Effector memory CD8-positive, alpha-beta T cell (primary cell): ENCODE measurements around the gene ALX4.

ENCODE experiments used
- ATAC-seq: fragments of 150-1000 bp; cut with Tn5 transposase; replicated peaks from 2 replicates; pipeline ENCODE4 v1.10.0; 2021; ENCODE audit warnings: mild to moderate bottlenecking, moderate library complexity
- DNase-seq, 3 experiments: peaks; one replicate each; pipeline ENCODE4 v3.0.0; 2021
- H3K27ac Mint-ChIP-seq, 2 donors: one replicate each; pipeline ENCODE4 v1.8.0; 2022; ENCODE audit warnings: mild to moderate bottlenecking in 2 of 2, mixed read lengths in 2 of 2, moderate library complexity in 2 of 2
- H3K27me3 Mint-ChIP-seq, 2 donors: one replicate each; pipeline ENCODE4 v1.8.0; 2022; ENCODE audit warnings: mixed read lengths in 2 of 2
- H3K36me3 Mint-ChIP-seq: one replicate; pipeline ENCODE4 v1.8.0; 2022; ENCODE audit warnings: mild to moderate bottlenecking, moderate library complexity, mixed read lengths; ENCODE audit not compliant: insufficient read depth
- H3K4me1 Mint-ChIP-seq, 2 donors: one replicate each; pipeline ENCODE4 v1.8.0; 2022; ENCODE audit warnings: low read depth in 2 of 2, mixed read lengths in 2 of 2
- H3K4me3 Mint-ChIP-seq, 2 donors: one replicate each; pipeline ENCODE4 v1.8.0; 2022; ENCODE audit warnings: mild to moderate bottlenecking in 2 of 2, mixed read lengths in 2 of 2, moderate library complexity in 2 of 2
- H3K9me3 Mint-ChIP-seq, 2 donors: one replicate each; pipeline ENCODE4 v1.8.0; 2022; ENCODE audit warnings: mixed read lengths in 2 of 2

Gene ALX4

DNA sequence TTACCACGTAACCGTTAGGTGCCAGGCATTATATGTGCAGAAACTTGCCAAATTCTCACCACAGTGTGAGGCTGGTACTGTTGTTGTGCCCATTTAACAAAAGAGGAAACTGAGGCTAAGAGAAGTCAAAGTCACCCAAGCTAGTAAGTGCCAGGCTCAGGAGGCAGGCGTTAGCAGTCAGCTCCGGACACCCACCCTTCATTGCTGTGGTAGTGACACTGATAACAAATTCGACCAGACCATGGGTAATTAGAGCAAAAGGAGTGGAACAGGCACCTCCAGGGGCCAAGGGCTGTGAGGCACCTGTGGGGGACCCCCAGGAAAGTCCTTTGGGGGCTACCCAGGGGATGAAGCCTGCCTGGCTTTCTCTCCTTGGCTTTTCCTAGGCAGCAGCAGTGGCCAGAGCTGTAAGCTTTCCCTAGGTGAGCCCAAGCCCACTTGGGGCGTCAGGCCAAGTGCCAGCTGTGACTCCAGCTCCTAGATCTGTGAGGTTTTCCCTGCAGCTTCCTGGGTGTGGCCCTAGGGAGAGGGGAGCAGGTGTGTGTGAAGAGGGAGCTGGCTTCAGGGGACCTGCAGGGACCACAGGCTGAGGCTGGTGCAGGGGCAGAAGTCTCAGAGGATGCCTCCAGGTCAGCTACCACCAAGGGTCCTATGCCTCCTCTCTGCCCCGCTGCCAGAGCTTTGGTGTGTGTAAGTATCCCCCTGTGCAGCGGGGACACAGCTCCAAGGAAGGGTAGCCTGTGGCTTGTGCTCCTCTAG lies 19.7 kb upstream of the ALX4 start:
- Mint-ChIP-seq H3K36me3 (no peaks in the 10 kb centered on the region), H3K4me1 (peaks cover 0 to 1% of the 10 kb centered on the region in 2 donors), H3K9me3 (no peaks in the 10 kb centered on the region), H3K4me3 (no peak overlapping the region), H3K27me3 (peaks cover 70 to 100% of the 10 kb centered on the region in 2 donors), H3K27ac (no peak overlapping the region)
- no peak for ATAC-seq
- DNase-seq: no peak

DNA sequence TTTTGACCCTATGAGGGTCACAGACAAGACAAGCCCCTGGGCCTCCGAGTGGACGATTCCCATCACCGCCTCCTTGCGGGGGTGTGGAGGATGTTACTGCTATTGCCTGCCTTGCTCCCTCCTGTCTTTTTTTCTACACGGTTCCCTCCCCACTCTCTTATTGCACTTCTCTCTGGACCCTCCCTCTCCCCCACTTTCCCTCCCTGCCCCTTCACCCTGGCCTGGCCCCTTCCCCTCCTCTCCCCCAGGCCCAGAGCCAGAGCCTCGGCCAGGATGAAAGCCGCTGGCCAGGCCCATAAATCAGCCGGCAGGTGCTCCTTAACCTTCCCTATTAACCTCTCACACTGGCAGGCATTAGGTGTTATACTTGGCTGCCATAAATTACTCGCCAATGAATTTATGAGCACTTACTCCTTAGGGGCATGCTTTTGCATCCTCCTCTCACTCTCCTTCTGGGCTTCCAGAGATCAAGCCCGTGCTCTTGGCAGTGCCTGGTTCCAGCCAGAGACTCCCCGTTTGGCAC lies 18.3 kb upstream of the ALX4 start:
- Mint-ChIP-seq H3K27ac (no peak overlapping the region), H3K27me3 (peaks cover 71 to 100% of the 10 kb centered on the region in 2 donors), H3K4me3 (no peak overlapping the region), H3K9me3 (no peaks in the 10 kb centered on the region), H3K4me1 (peaks cover 0 to 1% of the 10 kb centered on the region in 2 donors), H3K36me3 (no peaks in the 10 kb centered on the region)
- no peak for DNase-seq
- ATAC-seq: no peak

DNA sequence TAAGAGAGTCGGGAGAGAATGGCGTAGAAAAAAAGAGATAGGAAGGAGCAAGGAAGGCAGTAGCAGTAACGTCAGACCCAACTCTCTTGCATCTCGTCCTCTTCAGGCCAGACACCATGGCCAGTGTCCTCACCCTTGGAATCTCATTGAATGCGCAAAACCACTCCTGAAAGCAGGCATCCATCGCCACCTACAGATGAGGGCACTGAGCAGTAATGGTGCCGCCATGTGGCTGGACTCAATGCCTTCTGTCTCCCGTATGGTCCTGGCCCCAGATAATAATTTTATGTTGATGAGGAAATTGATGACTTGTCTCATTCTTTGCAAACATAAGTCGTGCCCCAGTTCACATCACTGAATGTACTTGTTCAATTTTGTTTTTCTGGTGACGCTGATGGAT lies 17.8 kb upstream of the ALX4 start:
- no peak overlapping the region for H3K4me3 Mint-ChIP-seq
- H3K27me3 Mint-ChIP-seq: peaks cover 74 to 100% of the 10 kb centered on the region in 2 donors
- ATAC-seq (no peak), DNase-seq (no peak)
- H3K36me3 Mint-ChIP-seq: no peaks in the 10 kb centered on the region
- H3K4me1 Mint-ChIP-seq: peaks cover 0 to 1% of the 10 kb centered on the region in 2 donors
- no peak overlapping the region for H3K27ac Mint-ChIP-seq
- H3K9me3 Mint-ChIP-seq: no peaks in the 10 kb centered on the region

DNA sequence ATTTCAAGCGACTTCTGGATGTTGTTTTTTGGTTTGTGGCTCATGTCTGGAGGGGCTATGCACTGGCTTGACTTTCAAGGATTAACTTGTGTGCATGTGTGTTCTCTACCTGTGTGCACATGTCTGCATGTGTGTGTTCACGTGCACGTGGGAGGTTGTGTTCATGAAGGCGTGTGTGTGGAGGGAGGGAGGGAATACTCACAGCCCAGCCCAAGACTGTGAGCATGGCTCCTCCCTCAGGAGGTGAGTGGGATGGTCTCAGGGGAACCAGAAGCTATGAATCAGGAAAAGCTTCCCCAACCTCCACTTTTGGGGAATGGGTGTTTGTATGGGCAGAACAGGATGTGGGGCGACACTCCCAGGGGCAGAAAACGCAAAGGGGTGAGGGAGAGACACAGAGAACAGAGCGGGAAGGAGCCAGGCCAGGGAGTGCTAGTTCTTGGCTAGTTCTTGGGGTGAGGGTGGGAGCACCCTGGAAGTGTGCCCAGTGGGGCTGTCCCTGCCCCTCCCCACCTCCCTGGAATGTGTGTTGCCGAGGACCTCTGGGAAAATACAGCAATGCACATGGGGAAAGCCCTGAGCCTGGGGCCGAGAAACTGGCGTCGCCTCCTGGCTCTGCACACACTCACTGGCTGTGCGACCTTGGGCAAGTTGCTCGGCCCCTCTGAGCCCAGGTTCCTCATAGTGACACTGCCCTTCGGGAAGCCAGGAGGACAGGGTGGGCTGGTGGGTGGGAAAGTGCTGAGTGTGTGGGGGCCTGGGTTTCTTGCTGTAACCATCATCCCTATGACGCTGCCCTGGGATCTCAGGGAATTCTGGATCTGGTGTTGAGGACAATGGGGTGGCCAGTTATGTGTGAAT lies 16.9 kb upstream of the ALX4 start:
- DNase-seq (no peak), ATAC-seq (no peak)
- Mint-ChIP-seq H3K27ac (no peak overlapping the region), H3K9me3 (no peaks in the 10 kb centered on the region), H3K4me1 (peaks cover 0 to 1% of the 10 kb centered on the region in 2 donors), H3K4me3 (no peak overlapping the region), H3K36me3 (no peaks in the 10 kb centered on the region), H3K27me3 (peaks cover 72 to 100% of the 10 kb centered on the region in 2 donors)

DNA sequence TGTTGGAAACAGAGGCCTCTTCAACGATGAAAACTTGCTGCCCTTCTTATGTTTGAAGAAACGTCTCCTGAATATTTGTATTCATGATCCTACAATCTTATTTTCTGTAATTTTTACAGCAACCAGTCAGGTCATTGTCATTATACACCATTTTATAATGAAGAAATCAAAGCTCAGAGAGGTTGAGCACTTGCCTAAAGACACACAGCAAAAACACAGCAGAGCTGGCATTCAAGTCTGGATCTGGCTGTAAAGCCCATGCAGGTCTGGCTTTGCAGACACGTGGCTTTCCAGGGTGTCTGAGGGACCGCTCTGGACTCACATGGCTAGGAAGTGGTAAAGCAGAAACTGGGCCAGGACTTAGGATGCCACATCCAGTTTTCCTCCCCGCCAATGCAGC lies 15.8 kb upstream of the ALX4 start:
- Mint-ChIP-seq H3K27me3 (peaks cover 84 to 100% of the 10 kb centered on the region in 2 donors), H3K4me3 (no peak overlapping the region)

DNA sequence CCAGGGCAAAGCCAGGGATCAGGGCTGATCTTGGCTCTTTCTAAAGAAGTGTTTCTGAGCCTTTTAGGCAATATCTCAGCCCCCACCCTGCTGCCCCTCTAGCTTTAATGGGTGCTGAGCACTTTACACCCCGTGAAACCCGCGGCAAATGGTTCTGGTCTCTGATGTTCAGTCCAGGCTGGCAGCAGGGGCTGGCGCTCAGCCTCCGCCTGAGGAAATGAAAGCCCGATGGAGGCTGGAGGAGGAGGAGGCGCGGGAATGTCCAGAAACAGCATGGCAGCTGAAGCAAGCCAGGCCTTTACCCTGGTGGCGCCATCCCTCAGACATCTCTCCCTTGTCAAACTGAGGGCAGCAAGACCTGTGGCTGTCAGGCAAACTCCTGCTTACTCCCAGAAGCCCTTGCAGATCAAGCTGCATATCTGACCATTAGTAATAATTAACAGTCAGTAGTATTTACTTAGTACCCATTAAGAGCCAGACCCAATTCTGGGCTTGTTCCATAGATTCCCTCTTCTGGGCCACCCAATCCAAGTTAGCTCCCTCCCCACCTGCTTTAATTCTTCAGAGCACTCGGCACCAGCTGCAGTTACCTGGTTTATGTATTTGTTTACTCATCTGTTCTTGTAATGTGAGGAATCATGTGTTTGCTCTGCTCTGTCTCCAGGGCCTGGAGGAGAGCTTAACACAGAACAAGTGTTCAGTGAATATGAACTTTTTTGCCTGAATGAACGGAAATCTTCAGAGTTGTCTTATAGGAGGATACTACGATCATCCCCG lies 15.0 kb upstream of the ALX4 start:
- Mint-ChIP-seq H3K27me3 (peaks cover 90 to 100% of the 10 kb centered on the region in 2 donors), H3K36me3 (no peaks in the 10 kb centered on the region), H3K4me1 (peaks cover 0 to 3% of the 10 kb centered on the region in 2 donors), H3K27ac (no peak overlapping the region), H3K9me3 (no peaks in the 10 kb centered on the region), H3K4me3 (no peak overlapping the region)
- DNase-seq (no peak), ATAC-seq (no peak)

More for the DNA sequence above, 15.8 kb upstream of the ALX4 start:
- no peaks in the 10 kb centered on the region for H3K36me3 Mint-ChIP-seq
- no peak overlapping the region for H3K27ac Mint-ChIP-seq
- ATAC-seq (no peak), DNase-seq (no peak)
- peaks cover 0 to 1% of the 10 kb centered on the region in 2 donors for H3K4me1 Mint-ChIP-seq
- H3K9me3 Mint-ChIP-seq: no peaks in the 10 kb centered on the region

DNA sequence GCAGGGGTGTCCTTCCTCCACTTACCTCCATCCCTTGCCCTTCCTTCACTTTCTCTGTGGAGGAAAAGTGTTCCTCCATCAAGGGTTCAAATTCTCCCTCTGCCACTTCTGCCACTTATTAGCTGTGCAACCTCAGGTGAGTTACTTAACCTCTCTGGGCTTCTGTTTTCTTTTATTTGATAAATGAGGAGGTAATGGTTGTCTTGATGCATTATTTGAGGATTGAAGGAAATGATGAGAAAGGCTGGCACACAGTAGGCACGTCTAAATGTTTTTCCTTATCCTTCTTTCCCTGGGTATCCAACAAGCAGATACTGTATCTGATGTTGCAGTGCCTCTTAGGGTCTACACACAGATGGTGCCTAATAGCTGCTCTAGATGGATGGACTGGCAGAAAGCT lies 14.3 kb upstream of the ALX4 start:
- Mint-ChIP-seq H3K27me3 (peaks cover 89 to 100% of the 10 kb centered on the region in 2 donors), H3K4me3 (no peak overlapping the region), H3K9me3 (no peaks in the 10 kb centered on the region), H3K4me1 (peaks cover 0 to 7% of the 10 kb centered on the region in 2 donors), H3K36me3 (no peaks in the 10 kb centered on the region), H3K27ac (no peak overlapping the region)
- ATAC-seq: no peak
- no peak for DNase-seq

DNA sequence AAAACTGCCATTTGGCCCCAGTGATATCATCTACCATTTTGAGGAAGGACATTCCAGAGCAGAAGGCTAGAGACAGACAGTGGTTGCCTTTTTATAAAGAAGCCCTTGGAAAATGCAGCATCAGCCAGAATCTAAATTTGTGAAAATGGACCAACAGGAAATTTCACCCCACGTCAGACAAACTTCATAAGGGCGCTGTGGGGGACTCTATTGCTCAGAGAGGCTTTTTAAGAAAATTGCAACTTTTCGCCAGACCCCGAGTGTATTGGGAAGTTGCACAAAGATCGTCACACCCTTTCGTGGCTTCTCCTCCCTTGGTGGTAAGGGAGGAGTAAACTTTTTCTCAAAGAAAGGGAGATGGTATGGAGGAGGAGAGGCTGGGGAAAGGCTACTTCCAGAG lies 12.3 kb upstream of the ALX4 start:
- no peak overlapping the region for H3K27ac Mint-ChIP-seq
- no peak overlapping the region for H3K4me3 Mint-ChIP-seq
- ATAC-seq: no peak
- no peaks in the 10 kb centered on the region for H3K9me3 Mint-ChIP-seq
- no peak for DNase-seq
- H3K36me3 Mint-ChIP-seq: no peaks in the 10 kb centered on the region
- peaks cover 0 to 15% of the 10 kb centered on the region in 2 donors for H3K4me1 Mint-ChIP-seq
- H3K27me3 Mint-ChIP-seq: peaks cover 93 to 100% of the 10 kb centered on the region in 2 donors

DNA sequence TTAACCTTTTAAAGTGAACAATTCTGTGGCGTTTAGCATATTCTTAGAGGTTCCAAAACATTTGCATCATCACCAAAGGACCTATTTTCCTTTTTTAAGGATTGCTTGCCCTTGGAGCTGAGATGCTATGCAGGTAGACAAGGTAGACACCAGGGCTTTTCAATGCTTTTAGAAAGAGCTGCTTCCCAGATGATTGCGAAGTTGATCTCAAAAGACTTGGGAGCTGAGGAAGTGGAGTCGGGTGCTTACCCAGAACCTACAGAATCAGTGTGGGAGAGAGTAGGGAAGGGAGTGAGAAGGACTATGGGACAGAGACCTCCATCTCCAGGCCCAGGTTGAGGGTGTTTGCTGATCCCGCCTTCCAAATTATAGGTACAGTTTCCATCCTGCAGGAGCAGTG lies 11.1 kb upstream of the ALX4 start:
- H3K4me3 Mint-ChIP-seq: no peak overlapping the region
- no peaks in the 10 kb centered on the region for H3K36me3 Mint-ChIP-seq
- H3K27me3 Mint-ChIP-seq: peaks cover 90 to 100% of the 10 kb centered on the region in 2 donors
- DNase-seq: no peak
- H3K9me3 Mint-ChIP-seq: no peaks in the 10 kb centered on the region
- H3K4me1 Mint-ChIP-seq: peaks cover 0 to 15% of the 10 kb centered on the region in 2 donors
- ATAC-seq: no peak
- H3K27ac Mint-ChIP-seq: no peak overlapping the region

DNA sequence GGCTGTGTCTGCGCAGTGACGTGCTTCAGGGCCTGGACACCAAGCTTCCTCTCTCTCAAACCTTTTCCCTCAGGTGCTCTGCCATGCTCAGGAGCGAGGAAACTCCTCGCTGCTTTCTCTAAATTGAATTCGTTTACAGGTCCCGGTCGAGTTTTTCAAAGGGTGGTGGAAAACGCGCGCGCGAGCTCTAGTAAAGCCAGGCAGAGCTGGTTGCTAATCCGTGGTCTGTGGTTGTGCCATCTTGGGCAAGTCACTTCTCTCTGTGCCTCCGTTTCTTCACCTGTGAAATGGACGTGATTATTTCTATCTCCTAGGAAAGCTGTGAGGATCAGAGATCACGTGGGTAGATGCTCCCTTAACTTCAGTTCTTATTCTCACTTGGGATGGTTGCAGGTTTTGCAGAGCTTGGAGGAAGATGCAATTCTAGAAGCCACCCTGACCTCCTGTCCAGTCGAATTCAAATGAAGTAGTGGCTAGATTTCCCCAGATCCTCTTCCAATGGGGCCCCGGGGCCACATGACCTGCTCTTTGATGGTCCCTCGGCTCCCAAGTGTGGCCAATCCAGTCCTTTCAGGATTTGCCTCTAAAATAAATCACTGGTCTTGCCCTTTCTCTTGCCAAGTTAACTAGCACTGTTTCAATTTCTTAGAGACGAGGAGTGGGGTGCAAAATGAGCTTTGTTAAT lies 10.5 kb upstream of the ALX4 start:
- Mint-ChIP-seq H3K9me3 (no peaks in the 10 kb centered on the region), H3K27me3 (peaks cover 89 to 100% of the 10 kb centered on the region in 2 donors), H3K4me1 (peaks cover 2 to 17% of the 10 kb centered on the region in 2 donors), H3K4me3 (peak overlapping the region in 1 of 2 donors; percentile 12), H3K27ac (no peak overlapping the region), H3K36me3 (no peaks in the 10 kb centered on the region)
- DNase-seq (no peak), ATAC-seq (no peak)

DNA sequence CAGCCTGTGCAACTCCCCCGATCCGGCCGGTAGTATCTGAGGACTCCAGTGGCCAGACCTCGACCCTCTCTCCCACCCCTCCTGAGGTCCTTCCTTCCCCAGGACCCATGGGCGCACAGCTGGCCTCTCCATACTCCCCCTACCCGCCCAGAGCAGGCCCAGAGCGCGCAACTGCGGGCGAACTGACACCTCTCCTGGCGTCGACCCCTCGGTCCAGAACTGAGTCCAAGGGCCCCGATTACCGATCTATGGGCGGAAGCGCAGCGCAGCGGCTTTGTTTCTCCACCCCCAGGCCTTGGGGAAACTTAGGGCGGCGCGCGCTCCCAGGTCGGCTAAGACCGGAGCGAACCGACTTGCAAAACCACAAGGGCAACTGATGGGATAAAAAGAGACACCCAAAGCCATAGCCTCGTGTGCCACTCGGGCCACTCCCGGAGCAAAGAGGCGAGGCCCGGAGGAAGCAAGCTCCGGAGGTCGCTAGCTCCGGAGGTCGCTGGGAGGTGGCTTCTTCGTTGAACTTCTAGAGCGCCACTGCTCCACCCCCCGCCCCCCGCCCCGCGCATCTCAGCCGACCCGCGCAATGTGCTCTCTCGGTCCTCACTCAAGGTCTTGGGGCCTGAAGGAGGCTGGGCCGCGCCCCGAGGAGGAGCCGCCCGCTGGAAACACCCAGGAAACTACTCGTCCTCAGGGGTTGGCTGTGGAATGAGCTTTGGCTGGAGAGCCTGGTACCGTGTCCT lies 9.8 kb upstream of the ALX4 start:
- Mint-ChIP-seq H3K4me1 (peaks cover 4 to 18% of the 10 kb centered on the region in 2 donors), H3K9me3 (no peaks in the 10 kb centered on the region), H3K27ac (no peak overlapping the region), H3K36me3 (no peaks in the 10 kb centered on the region), H3K4me3 (no peak overlapping the region), H3K27me3 (peaks cover 89 to 100% of the 10 kb centered on the region in 2 donors)
- DNase-seq: no peak
- ATAC-seq: no peak

DNA sequence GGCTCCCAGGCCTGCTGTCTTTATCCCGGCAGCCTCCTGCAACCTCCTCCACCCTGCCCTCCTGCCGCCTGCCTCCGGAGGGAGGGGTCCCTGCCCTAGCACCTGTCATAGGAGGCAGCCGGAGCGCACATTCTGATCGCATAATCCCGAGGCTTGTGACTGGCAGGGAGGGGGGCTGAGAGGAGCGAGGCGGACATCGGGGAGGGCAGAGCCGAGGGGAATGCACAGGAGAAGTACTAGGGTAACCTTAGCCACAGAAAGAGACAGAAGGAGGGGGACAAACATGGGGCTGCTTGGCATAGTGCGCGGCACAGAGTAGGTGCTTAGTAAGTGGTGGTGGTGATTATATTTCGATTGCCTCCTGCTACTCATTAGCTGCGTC lies 9.2 kb upstream of the ALX4 start:
- Mint-ChIP-seq H3K36me3 (no peaks in the 10 kb centered on the region), H3K9me3 (no peaks in the 10 kb centered on the region), H3K27ac (no peak overlapping the region), H3K27me3 (peaks cover 90 to 100% of the 10 kb centered on the region in 2 donors), H3K4me3 (no peak overlapping the region), H3K4me1 (peaks cover 4 to 19% of the 10 kb centered on the region in 2 donors)
- DNase-seq (no peak), ATAC-seq (no peak)
